ENCODE data around the gene TOMM7.

DNA sequence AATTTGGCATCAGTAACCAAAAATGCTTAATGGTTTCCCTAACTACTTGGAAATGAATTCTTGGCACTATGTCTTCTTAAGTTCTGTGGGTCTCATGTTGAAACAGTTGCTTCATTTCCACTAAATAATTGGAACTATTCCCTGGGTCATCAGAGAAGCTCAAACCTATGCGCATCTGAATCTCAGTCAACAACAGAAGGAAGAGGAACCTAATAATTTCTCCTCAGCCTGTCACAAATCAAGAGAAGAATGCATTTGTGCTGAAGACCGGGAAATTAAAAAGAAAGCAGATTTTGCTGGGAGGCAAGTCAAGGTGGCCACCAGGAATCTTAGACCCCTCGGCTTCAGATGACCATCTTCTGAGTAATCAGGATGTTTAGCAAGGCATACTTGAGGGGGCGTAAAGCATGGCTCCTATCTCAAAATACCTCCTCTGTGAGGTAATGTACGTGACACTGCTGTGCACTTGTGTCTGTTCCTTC, 41.4 kb downstream of the TOMM7 start:
- no peak for TF ChIP-seq POLR2A (IDR thresholded peaks at IDR 0.05)
- TF ChIP-seq, protein P1, sequence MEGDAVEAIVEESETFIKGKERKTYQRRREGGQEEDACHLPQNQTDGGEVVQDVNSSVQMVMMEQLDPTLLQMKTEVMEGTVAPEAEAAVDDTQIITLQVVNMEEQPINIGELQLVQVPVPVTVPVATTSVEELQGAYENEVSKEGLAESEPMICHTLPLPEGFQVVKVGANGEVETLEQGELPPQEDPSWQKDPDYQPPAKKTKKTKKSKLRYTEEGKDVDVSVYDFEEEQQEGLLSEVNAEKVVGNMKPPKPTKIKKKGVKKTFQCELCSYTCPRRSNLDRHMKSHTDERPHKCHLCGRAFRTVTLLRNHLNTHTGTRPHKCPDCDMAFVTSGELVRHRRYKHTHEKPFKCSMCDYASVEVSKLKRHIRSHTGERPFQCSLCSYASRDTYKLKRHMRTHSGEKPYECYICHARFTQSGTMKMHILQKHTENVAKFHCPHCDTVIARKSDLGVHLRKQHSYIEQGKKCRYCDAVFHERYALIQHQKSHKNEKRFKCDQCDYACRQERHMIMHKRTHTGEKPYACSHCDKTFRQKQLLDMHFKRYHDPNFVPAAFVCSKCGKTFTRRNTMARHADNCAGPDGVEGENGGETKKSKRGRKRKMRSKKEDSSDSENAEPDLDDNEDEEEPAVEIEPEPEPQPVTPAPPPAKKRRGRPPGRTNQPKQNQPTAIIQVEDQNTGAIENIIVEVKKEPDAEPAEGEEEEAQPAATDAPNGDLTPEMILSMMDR (IDR thresholded peaks at IDR 0.05), result no peak
